ENCODE data around the gene PTPN14. TPM values are rescaled to one million over a fixed set of nuclear protein-coding genes. Genes with fewer than 3 reads are reported as not detected.

The PTPN14 gene
- total RNA-seq, 1 experiment from 2014 or later, result 37.5 TPM

DNA sequence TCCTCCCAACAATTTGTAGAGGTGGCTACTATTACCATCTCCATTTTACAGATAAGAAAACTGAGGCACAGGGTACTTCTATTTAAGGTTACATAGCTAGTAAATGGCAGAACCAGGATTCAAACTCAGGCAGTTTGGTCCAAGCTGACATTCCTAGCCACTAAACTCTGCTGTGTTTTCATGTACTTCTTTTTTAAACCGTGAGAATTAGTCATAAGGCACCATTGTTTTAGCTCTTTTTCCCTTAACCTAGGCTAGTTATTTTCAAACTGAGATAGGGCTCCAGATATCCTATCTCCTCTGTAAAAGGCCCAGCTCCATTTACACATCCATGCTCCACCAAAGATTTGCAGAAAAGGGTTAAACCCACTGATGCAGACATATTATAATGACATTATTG lies 92.9 kb downstream of the PTPN14 start:
- no TSS peak for BruUV-seq (replicated peaks)

More for the DNA sequence above, 92.9 kb downstream of the PTPN14 start:
- Histone ChIP-seq H3K27me3 (ENCODE audit: insufficient read depth, low read length) (no peaks in the 10 kb centered on the region), H3K27ac (ENCODE audit: low read depth, low read length) (no peak overlapping the region), H3K9me3 (ENCODE audit: control insufficient read depth in 1 of 2, insufficient read depth in 1 of 2, low read depth in 1 of 2, low read length in 2 of 2) (no peaks in the 10 kb centered on the region), H3K4me1 (ENCODE audit: control insufficient read depth in 1 of 2, insufficient read depth in 2 of 2, low read length in 2 of 2) (peaks cover 25 to 29% of the 10 kb centered on the region in 2 experiments), H2AFZ (ENCODE audit: low read depth, low read length, poor library complexity, severe bottlenecking) (no peak overlapping the region), H3K4me2 (ENCODE audit: low read length) (no peak overlapping the region), H3K36me3 (ENCODE audit: control insufficient read depth in 1 of 2, insufficient read depth in 2 of 2, low read length in 2 of 2) (no peaks in the 10 kb centered on the region), H3K9ac (ENCODE audit: low read length) (no peak overlapping the region), H3K4me3 (replicated peaks in 1 of 2; ENCODE audit: low read depth in 1 of 2, low read length in 2 of 2) (no peak overlapping the region), H3K79me2 (ENCODE audit: insufficient read depth, low read length) (peaks cover 26% of the 10 kb centered on the region; the same call in 1 of the 2 replicates), H3K9me2 (ENCODE audit: insufficient read depth) (no peaks in the 10 kb centered on the region), H4K20me1 (ENCODE audit: insufficient read depth) (no peaks in the 10 kb centered on the region)
- RAD21 ChIA-PET (ENCODE audit: low non-redundant PET in 1 of 2, low total read pairs in 2 of 2, uncharacterized antibody in 2 of 2, unreplicated experiment in 2 of 2), result no interaction called here
- intact Hi-C loops (cut with micrococcal nuclease), result no loop called here
- DNase-seq (ENCODE audit: low read depth, low spot score) (no peak), ATAC-seq (no peak)
- CTCF ChIA-PET, result no interaction called here
- POLR2A ChIA-PET, result no interaction called here
- no peak for TF ChIP-seq EZH2phosphoT487 (IDR thresholded peaks at IDR 0.05; ENCODE audit: borderline replicate concordance)
- TF ChIP-seq, protein P1, sequence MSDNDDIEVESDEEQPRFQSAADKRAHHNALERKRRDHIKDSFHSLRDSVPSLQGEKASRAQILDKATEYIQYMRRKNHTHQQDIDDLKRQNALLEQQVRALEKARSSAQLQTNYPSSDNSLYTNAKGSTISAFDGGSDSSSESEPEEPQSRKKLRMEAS (IDR thresholded peaks at IDR 0.05), result no peak
- TF ChIP-seq ZNF274 (IDR thresholded peaks at IDR 0.05; ENCODE audit: low read depth, low read length), result no peak
- TF ChIP-seq, protein P2, sequence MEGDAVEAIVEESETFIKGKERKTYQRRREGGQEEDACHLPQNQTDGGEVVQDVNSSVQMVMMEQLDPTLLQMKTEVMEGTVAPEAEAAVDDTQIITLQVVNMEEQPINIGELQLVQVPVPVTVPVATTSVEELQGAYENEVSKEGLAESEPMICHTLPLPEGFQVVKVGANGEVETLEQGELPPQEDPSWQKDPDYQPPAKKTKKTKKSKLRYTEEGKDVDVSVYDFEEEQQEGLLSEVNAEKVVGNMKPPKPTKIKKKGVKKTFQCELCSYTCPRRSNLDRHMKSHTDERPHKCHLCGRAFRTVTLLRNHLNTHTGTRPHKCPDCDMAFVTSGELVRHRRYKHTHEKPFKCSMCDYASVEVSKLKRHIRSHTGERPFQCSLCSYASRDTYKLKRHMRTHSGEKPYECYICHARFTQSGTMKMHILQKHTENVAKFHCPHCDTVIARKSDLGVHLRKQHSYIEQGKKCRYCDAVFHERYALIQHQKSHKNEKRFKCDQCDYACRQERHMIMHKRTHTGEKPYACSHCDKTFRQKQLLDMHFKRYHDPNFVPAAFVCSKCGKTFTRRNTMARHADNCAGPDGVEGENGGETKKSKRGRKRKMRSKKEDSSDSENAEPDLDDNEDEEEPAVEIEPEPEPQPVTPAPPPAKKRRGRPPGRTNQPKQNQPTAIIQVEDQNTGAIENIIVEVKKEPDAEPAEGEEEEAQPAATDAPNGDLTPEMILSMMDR (IDR thresholded peaks at IDR 0.05 in 2 of 3, conservative IDR thresholded peaks at IDR 0.05 in 1 of 3; ENCODE audit: borderline replicate concordance in 1 of 3, insufficient read depth in 1 of 3, low read depth in 2 of 3, low read length in 2 of 3), result no peak
- no peak for TF ChIP-seq EZH2 (IDR thresholded peaks at IDR 0.05)
- TF ChIP-seq SIN3A (IDR thresholded peaks at IDR 0.05; ENCODE audit: low read depth), result no peak
- TF ChIP-seq TCF7L2 (IDR thresholded peaks at IDR 0.05; ENCODE audit: borderline replicate concordance, extremely low read depth, insufficient read depth, insufficient read length), result no peak
- TF ChIP-seq ELF1 (IDR thresholded peaks at IDR 0.05; ENCODE audit: borderline replicate concordance, low read depth), result no peak
- TF ChIP-seq FOSL1 (IDR thresholded peaks at IDR 0.05; ENCODE audit: low read depth), result no peak
- TF ChIP-seq REST (IDR thresholded peaks at IDR 0.05; ENCODE audit: low read depth), result no peak
- TF ChIP-seq SP1 (IDR thresholded peaks at IDR 0.05; ENCODE audit: low read depth), result no peak
- no peak for TF ChIP-seq RAD21 (IDR thresholded peaks at IDR 0.05; ENCODE audit: low read depth)
- TF ChIP-seq JUND (IDR thresholded peaks at IDR 0.05), result no peak
- TF ChIP-seq CBX3 (IDR thresholded peaks at IDR 0.05; ENCODE audit: low read depth), result no peak
- TF ChIP-seq, protein P3, sequence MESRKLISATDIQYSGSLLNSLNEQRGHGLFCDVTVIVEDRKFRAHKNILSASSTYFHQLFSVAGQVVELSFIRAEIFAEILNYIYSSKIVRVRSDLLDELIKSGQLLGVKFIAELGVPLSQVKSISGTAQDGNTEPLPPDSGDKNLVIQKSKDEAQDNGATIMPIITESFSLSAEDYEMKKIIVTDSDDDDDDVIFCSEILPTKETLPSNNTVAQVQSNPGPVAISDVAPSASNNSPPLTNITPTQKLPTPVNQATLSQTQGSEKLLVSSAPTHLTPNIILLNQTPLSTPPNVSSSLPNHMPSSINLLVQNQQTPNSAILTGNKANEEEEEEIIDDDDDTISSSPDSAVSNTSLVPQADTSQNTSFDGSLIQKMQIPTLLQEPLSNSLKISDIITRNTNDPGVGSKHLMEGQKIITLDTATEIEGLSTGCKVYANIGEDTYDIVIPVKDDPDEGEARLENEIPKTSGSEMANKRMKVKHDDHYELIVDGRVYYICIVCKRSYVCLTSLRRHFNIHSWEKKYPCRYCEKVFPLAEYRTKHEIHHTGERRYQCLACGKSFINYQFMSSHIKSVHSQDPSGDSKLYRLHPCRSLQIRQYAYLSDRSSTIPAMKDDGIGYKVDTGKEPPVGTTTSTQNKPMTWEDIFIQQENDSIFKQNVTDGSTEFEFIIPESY (IDR thresholded peaks at IDR 0.05; ENCODE audit: extremely low read depth, insufficient replicate concordance, low read length), result no peak
